Measurements from ENCODE around the gene CLDN7. TPM values are rescaled to one million over a fixed set of nuclear protein-coding genes. Genes with fewer than 3 reads are reported as not detected.
A peak's percentile ranks its signal among the peaks of the same experiment; 100 is the strongest.

The CLDN7 gene
- total RNA-seq, 4 donors from 2014 or later, result 2.0 to 5.9 (median 2.4) TPM; not detected in 1

DNA sequence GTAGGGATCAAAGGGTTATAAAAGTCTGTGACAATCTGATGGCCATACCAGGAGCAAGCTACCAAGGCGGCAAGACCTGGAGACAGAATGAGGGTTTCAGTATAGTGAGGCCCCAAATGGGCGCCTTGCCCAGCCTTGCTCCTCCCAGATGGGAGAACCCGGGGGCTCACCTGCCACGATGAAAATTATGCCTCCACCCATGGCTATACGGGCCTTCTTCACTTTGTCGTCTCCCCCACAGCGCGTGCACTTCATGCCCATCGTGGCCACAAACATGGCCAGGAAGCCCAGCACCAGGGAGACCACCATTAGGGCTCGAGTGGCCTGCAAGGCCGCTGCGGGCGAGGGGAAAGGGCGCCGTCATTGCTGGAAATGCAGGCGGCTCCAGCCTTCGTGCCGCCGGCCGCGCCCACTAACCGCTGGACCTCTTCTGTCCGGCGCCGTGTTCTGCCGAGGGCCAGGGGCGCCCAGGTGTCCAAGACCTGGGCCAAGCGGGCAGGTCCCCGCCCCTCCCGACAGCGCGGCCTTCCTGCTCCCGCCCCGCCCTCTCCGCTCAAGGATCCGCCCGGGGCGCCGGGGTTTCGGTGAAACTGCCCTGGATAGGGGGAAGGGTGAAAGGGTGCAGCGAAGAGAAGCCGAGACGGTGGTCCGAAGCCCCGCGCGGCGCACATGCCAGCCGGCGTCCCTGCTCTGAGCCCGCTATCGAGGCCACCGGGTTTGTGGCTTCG lies 1.5 kb downstream of the CLDN7 start:
- no peaks in the 10 kb centered on the region for H3K9me3 ChIP-seq
- H3K36me3 ChIP-seq, result peaks cover 0 to 43% (median 0%) of the 10 kb centered on the region in 3 donors
- peaks cover 0 to 38% (median 13%) of the 10 kb centered on the region in 4 donors for H3K4me1 ChIP-seq
- peak overlapping the region in 1 of 4 donors; percentile 58 for H3K27ac ChIP-seq
- H3K4me3 ChIP-seq, result peak overlapping the region; percentile 18 to 49 (median 44)
- WGBS, 2 donors, result 8 to 10% methylated on average over 33 to 35 of the region's 54 CpGs
- TF ChIP-seq EP300 (IDR thresholded peaks at IDR 0.05) (no peak), POLR2A (IDR thresholded peaks at IDR 0.05) (no peak)
- TF ChIP-seq, protein P1, sequence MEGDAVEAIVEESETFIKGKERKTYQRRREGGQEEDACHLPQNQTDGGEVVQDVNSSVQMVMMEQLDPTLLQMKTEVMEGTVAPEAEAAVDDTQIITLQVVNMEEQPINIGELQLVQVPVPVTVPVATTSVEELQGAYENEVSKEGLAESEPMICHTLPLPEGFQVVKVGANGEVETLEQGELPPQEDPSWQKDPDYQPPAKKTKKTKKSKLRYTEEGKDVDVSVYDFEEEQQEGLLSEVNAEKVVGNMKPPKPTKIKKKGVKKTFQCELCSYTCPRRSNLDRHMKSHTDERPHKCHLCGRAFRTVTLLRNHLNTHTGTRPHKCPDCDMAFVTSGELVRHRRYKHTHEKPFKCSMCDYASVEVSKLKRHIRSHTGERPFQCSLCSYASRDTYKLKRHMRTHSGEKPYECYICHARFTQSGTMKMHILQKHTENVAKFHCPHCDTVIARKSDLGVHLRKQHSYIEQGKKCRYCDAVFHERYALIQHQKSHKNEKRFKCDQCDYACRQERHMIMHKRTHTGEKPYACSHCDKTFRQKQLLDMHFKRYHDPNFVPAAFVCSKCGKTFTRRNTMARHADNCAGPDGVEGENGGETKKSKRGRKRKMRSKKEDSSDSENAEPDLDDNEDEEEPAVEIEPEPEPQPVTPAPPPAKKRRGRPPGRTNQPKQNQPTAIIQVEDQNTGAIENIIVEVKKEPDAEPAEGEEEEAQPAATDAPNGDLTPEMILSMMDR (IDR thresholded peaks at IDR 0.05), result no peak
- H3K27me3 ChIP-seq, result peaks cover 0 to 47% of the 10 kb centered on the region in 2 donors
- no peak for DNase-seq (ENCODE audit: low spot score in 2 of 2)

DNA sequence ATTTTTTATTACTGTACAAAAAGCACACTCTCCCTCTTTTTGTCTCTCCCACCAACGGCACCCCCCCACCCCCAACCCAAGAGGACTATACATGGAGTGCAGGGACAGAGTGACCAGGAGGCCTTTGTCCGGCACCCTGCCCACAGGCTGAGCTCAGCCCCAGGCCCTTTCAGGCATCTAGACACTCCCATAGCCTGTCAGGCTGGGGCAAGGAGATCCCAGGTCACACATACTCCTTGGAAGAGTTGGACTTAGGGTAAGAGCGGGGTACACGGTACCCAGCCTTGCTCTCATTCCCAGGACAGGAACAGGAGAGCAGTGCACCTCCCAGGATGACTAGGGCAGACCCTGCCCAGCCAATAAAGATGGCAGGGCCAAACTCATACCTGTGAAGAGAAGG lies 2.1 kb downstream of the CLDN7 start:
- WGBS, 2 donors, result 77 to 81% methylated on average over 4 of the region's 4 CpGs
- DNase-seq (ENCODE audit: low spot score in 2 of 2), result no peak

DNA sequence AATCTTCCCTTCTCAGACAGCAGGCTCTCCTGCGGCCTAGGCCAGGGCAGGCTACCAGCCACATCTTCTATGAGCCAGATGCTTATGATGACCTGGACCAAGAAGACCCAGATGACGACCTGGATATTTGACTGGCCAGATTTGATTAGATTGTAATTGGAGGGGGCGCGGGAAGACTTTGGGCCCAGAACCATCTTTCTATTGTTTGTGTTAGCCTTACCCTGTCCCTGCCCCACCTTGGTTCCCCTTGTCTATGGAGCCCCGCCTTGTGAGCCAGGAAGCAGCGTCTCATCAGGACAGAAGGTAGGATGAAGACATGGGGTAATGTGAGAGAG lies 2.8 kb downstream of the CLDN7 start:
- Histone ChIP-seq H3K9me3 (no peaks in the 10 kb centered on the region), H3K4me3 (no peak overlapping the region), H3K27me3 (peaks cover 0 to 43% of the 10 kb centered on the region in 2 donors), H3K27ac (no peak overlapping the region), H3K4me1 (peaks cover 0 to 38% (median 13%) of the 10 kb centered on the region in 4 donors), H3K36me3 (peaks cover 0 to 56% (median 0%) of the 10 kb centered on the region in 3 donors)
- DNase-seq (ENCODE audit: low spot score in 2 of 2), result no peak
- TF ChIP-seq, protein P1 (IDR thresholded peaks at IDR 0.05), result no peak
- no peak for TF ChIP-seq POLR2A (IDR thresholded peaks at IDR 0.05)
- TF ChIP-seq EP300 (IDR thresholded peaks at IDR 0.05), result no peak
- WGBS, 2 donors, result 95 to 97% methylated on average over 4 to 6 of the region's 6 CpGs

More for the DNA sequence above, 2.1 kb downstream of the CLDN7 start:
- H3K27ac ChIP-seq, result peak overlapping the region in 1 of 4 donors; percentile 58
- TF ChIP-seq EP300 (IDR thresholded peaks at IDR 0.05), result no peak
- TF ChIP-seq, protein P1 (IDR thresholded peaks at IDR 0.05), result no peak
- no peak for TF ChIP-seq POLR2A (IDR thresholded peaks at IDR 0.05)
- H3K27me3 ChIP-seq, result peaks cover 0 to 47% of the 10 kb centered on the region in 2 donors
- peak overlapping the region in 1 of 4 donors; percentile 41 for H3K4me3 ChIP-seq
- peaks cover 0 to 38% (median 13%) of the 10 kb centered on the region in 4 donors for H3K4me1 ChIP-seq
- H3K36me3 ChIP-seq, result peaks cover 0 to 49% (median 0%) of the 10 kb centered on the region in 3 donors
- no peaks in the 10 kb centered on the region for H3K9me3 ChIP-seq

DNA sequence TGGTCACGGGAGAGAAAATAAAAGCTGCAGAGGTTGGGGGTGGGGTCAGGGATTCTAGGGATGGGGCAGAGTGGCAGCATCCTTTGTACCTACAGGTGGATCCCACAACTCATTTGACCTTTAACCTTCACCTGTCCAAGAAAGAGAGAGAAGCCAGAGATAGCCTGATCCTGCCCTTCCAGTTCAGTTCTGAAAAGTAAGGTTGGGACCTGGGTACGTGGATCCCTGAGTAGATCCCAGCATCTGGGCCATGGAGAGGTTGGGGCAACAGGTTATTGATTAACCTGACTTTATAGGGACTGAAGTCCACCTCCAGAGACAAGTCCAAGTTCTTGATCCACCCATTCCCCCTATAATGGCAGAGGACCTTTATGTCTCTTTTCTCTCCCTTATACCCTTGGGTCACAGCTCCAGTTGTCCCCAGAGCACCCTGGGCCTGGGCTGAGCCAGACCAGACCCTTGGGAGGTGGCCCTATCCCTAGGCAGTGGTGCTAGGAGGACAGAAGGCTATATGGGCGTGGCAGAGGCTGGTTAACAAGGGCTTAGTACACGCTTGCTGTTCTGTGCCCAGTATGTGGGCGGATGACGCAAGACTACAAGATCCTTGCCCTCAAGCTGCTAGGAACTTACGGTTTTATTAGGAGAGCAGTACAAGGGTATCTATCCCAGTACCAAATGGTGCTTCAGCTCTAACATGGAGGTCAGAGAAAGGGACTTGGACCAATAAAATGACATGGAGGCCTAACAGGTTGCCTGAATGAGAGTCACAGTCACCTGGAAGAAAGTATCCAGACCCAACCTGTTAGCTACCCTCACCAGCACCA lies 3.3 kb downstream of the CLDN7 start:
- Histone ChIP-seq H3K36me3 (peaks cover 0 to 61% (median 0%) of the 10 kb centered on the region in 3 donors), H3K27ac (no peak overlapping the region), H3K4me1 (peaks cover 0 to 40% (median 13%) of the 10 kb centered on the region in 4 donors), H3K4me3 (no peak overlapping the region), H3K27me3 (peaks cover 0 to 37% of the 10 kb centered on the region in 2 donors), H3K9me3 (no peaks in the 10 kb centered on the region)
- WGBS, 2 donors, result 74 to 78% methylated on average over 7 of the region's 7 CpGs
- no peak for DNase-seq (ENCODE audit: low spot score in 2 of 2)
- TF ChIP-seq, protein P1 (IDR thresholded peaks at IDR 0.05), result no peak
- TF ChIP-seq POLR2A (IDR thresholded peaks at IDR 0.05), result no peak
- TF ChIP-seq EP300 (IDR thresholded peaks at IDR 0.05), result no peak

Data from tibial nerve (tissue), 4 donors.